ENCODE data around the gene PACSIN3.

Gene PACSIN3

GRCh38 chr11:47160753-47161133 is 25.5 kb downstream of the PACSIN3 start:
- DNase-seq (no peak), ATAC-seq (ENCODE audit: insufficient read depth, low read depth) (peak; percentile 3; the same call in 1 of the 3 replicates)
- Histone ChIP-seq H3K4me3 (ENCODE audit: low read depth in 1 of 2, low read length in 2 of 2) (no peak overlapping the region), H3K4me1 (ENCODE audit: insufficient read depth, low read length) (peaks cover 10% of the 10 kb centered on the region), H2AFZ (ENCODE audit: low read depth, low read length) (no peak overlapping the region), H3K9ac (ENCODE audit: low read depth, low read length) (no peak overlapping the region), H3K79me2 (ENCODE audit: insufficient read depth, low read length) (no peaks in the 10 kb centered on the region), H3K36me3 (ENCODE audit: insufficient read depth, low read length) (peaks cover 78% of the 10 kb centered on the region), H3K4me2 (ENCODE audit: insufficient read depth, low read length) (no peak overlapping the region), H4K20me1 (ENCODE audit: insufficient read depth, low read length) (peaks cover 22% of the 10 kb centered on the region), H3K27me3 (ENCODE audit: insufficient read depth, low read length, poor library complexity) (no peaks in the 10 kb centered on the region), H3K27ac (ENCODE audit: low read length) (no peak overlapping the region), H3K9me3 (ENCODE audit: insufficient read depth, low read length, severe bottlenecking) (no peaks in the 10 kb centered on the region)
- TF ChIP-seq, protein P1, sequence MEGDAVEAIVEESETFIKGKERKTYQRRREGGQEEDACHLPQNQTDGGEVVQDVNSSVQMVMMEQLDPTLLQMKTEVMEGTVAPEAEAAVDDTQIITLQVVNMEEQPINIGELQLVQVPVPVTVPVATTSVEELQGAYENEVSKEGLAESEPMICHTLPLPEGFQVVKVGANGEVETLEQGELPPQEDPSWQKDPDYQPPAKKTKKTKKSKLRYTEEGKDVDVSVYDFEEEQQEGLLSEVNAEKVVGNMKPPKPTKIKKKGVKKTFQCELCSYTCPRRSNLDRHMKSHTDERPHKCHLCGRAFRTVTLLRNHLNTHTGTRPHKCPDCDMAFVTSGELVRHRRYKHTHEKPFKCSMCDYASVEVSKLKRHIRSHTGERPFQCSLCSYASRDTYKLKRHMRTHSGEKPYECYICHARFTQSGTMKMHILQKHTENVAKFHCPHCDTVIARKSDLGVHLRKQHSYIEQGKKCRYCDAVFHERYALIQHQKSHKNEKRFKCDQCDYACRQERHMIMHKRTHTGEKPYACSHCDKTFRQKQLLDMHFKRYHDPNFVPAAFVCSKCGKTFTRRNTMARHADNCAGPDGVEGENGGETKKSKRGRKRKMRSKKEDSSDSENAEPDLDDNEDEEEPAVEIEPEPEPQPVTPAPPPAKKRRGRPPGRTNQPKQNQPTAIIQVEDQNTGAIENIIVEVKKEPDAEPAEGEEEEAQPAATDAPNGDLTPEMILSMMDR (IDR thresholded peaks at IDR 0.05; ENCODE audit: borderline replicate concordance, extremely low read depth, low read length, poor library complexity, severe bottlenecking) = no peak
- no peak for TF ChIP-seq EZH2 (IDR thresholded peaks at IDR 0.05; ENCODE audit: borderline replicate concordance, low read depth, low read length, severe bottlenecking)

DNA sequence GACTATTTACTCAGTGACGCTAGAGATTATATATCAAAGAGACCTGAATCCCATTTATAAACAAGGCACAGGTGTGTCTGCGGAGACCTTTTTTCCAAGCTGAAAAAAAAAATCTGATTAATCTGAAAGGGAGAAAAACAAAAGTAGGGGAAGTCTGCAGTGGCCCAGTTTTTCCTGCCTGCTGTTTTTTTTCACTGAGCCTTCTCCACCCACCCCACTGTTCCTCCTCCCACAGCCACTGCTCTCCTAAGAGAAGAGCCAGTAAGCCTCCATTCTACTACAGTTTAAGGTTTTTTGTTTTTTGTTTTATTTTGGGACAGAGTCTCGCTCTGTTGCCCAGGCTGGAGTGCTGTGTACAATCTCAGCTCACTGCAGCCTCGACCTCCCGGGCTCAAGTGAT is 28.0 kb downstream of the PACSIN3 start:
- ATAC-seq (ENCODE audit: insufficient read depth, low read depth) (no peak), DNase-seq (no peak)
- no peak overlapping the region for H2AFZ ChIP-seq (ENCODE audit: low read depth, low read length)
- no peak overlapping the region for H3K9ac ChIP-seq (ENCODE audit: low read depth, low read length)
- H3K4me3 ChIP-seq (ENCODE audit: low read depth in 1 of 2, low read length in 2 of 2) = no peak overlapping the region
- H3K9me3 ChIP-seq (ENCODE audit: insufficient read depth, low read length, severe bottlenecking) = no peaks in the 10 kb centered on the region
- no peak overlapping the region for H3K4me2 ChIP-seq (ENCODE audit: insufficient read depth, low read length)
- H3K27me3 ChIP-seq (ENCODE audit: insufficient read depth, low read length, poor library complexity) = no peaks in the 10 kb centered on the region
- peaks cover 53% of the 10 kb centered on the region for H3K36me3 ChIP-seq (ENCODE audit: insufficient read depth, low read length)
- TF ChIP-seq, protein P1 (IDR thresholded peaks at IDR 0.05; ENCODE audit: borderline replicate concordance, extremely low read depth, low read length, poor library complexity, severe bottlenecking) = no peak
- TF ChIP-seq EZH2 (IDR thresholded peaks at IDR 0.05; ENCODE audit: borderline replicate concordance, low read depth, low read length, severe bottlenecking) = no peak
- peaks cover 27% of the 10 kb centered on the region for H3K4me1 ChIP-seq (ENCODE audit: insufficient read depth, low read length)
- H3K27ac ChIP-seq (ENCODE audit: low read length) = no peak overlapping the region
- H3K79me2 ChIP-seq (ENCODE audit: insufficient read depth, low read length) = no peaks in the 10 kb centered on the region
- peaks cover 22% of the 10 kb centered on the region for H4K20me1 ChIP-seq (ENCODE audit: insufficient read depth, low read length)

DNA sequence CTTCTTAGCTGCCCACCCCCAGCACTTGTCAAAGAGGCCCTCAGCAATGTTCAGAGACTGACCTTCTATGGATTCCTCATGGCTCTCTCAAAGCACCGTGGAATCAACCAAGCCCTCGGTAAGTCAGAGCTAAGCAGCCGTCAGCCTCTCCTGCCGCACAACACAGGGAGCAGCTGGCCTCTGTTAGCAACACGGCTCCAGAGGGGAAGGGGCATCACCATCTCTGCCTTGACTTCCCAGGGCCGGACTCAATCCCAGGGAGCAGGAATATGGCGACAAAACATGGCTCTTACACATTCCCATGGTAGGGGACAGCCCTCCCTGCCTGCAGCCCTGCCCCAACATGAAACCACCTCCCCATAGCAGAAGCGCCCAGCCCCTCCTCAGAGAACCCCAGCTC is 28.4 kb downstream of the PACSIN3 start:
- Histone ChIP-seq H3K36me3 (ENCODE audit: insufficient read depth, low read length) (peaks cover 49% of the 10 kb centered on the region), H3K27ac (ENCODE audit: low read length) (no peak overlapping the region), H3K79me2 (ENCODE audit: insufficient read depth, low read length) (no peaks in the 10 kb centered on the region), H2AFZ (ENCODE audit: low read depth, low read length) (no peak overlapping the region), H3K27me3 (ENCODE audit: insufficient read depth, low read length, poor library complexity) (no peaks in the 10 kb centered on the region), H3K4me1 (ENCODE audit: insufficient read depth, low read length) (peaks cover 27% of the 10 kb centered on the region), H3K4me2 (ENCODE audit: insufficient read depth, low read length) (no peak overlapping the region), H3K9me3 (ENCODE audit: insufficient read depth, low read length, severe bottlenecking) (no peaks in the 10 kb centered on the region), H3K4me3 (ENCODE audit: low read depth in 1 of 2, low read length in 2 of 2) (no peak overlapping the region), H4K20me1 (ENCODE audit: insufficient read depth, low read length) (peaks cover 21% of the 10 kb centered on the region), H3K9ac (ENCODE audit: low read depth, low read length) (no peak overlapping the region)
- TF ChIP-seq, protein P1 (IDR thresholded peaks at IDR 0.05; ENCODE audit: borderline replicate concordance, extremely low read depth, low read length, poor library complexity, severe bottlenecking) = no peak
- no peak for TF ChIP-seq EZH2 (IDR thresholded peaks at IDR 0.05; ENCODE audit: borderline replicate concordance, low read depth, low read length, severe bottlenecking)
- DNase-seq = no peak
- no peak for ATAC-seq (ENCODE audit: insufficient read depth, low read depth)

DNA sequence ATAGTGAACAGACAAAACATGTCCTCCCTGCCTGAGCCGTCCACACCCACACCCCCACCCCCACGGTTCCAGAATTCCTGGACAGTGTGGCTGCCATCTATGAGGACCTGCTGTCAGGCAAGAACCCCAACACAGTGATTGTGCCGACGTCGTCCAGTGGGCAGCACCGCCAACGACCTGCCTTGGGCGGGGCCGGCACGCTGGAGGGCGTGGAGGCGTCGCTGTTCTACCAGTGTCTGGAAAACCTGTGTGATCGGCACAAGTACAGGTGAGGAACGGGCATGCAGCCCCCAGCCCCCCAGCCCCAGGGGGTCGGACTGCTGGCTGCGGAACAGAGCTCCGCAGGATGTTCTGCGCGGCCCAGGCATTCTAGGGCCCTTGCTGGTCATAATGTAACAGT is 29.3 kb downstream of the PACSIN3 start:
- DNase-seq (no peak), ATAC-seq (ENCODE audit: insufficient read depth, low read depth) (no peak)
- H3K4me3 ChIP-seq (ENCODE audit: low read depth in 1 of 2, low read length in 2 of 2) = no peak overlapping the region
- H4K20me1 ChIP-seq (ENCODE audit: insufficient read depth, low read length) = peaks cover 15% of the 10 kb centered on the region
- H3K4me2 ChIP-seq (ENCODE audit: insufficient read depth, low read length) = no peak overlapping the region
- H3K36me3 ChIP-seq (ENCODE audit: insufficient read depth, low read length) = peaks cover 43% of the 10 kb centered on the region
- H3K9ac ChIP-seq (ENCODE audit: low read depth, low read length) = no peak overlapping the region
- peaks cover 27% of the 10 kb centered on the region for H3K4me1 ChIP-seq (ENCODE audit: insufficient read depth, low read length)
- H3K79me2 ChIP-seq (ENCODE audit: insufficient read depth, low read length) = no peaks in the 10 kb centered on the region
- H3K9me3 ChIP-seq (ENCODE audit: insufficient read depth, low read length, severe bottlenecking) = no peaks in the 10 kb centered on the region
- TF ChIP-seq, protein P1 (IDR thresholded peaks at IDR 0.05; ENCODE audit: borderline replicate concordance, extremely low read depth, low read length, poor library complexity, severe bottlenecking) = no peak
- no peak for TF ChIP-seq EZH2 (IDR thresholded peaks at IDR 0.05; ENCODE audit: borderline replicate concordance, low read depth, low read length, severe bottlenecking)
- no peak overlapping the region for H2AFZ ChIP-seq (ENCODE audit: low read depth, low read length)
- H3K27me3 ChIP-seq (ENCODE audit: insufficient read depth, low read length, poor library complexity) = no peaks in the 10 kb centered on the region
- H3K27ac ChIP-seq (ENCODE audit: low read length) = no peak overlapping the region

All from DND-41 (cell line).